GM12865 (cell line): ENCODE measurements around the gene CAPZA2.
"Not testable (repeated sequence)": the region's sequence is repeated elsewhere in the genome, so short reads cannot be mapped to it uniquely, and the experiment has no call there.

ENCODE experiments used
- DNase-seq: peaks from one replicate; pipeline ENCODE4 v3.0.0; 2010; ENCODE audit warnings: low read depth
- H3K4me3 ChIP-seq: 2 replicates; pipeline ENCODE4 v1.5.1; 2011; ENCODE audit warnings: mild to moderate bottlenecking, low read depth, low read length, control low read depth
- TF ChIP-seq, protein P1 (sequence below): IDR thresholded peaks from 2 replicates; pipeline ENCODE4 v1.5.1; 2011; ENCODE audit warnings: low read length, control low read depth, low read depth, inconsistent platforms; ENCODE audit not compliant: insufficient read depth; ENCODE audit errors: missing control alignments

CAPZA2 gene

DNA sequence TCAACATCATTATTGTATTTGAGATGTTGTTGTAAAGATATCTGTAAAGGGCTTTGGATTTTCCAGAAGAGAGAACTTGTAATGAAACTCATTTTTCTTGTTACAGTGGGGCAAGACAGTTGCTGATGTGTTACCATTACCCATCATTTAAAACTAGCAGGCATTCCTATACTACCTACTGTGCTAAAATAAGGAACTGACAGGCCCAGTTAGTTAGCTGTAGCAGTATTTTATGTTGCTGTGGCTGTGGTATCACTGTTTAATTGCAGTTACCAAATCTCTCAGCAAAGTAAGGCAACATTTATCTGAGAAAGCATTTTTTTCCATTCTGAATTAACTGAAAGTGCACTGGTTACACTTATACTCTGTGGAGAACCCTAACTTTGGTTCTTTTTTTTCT is 100.8 kb downstream of the CAPZA2 start:
- no peak overlapping the region for H3K4me3 ChIP-seq
- no peak for DNase-seq
- TF ChIP-seq, protein P1, sequence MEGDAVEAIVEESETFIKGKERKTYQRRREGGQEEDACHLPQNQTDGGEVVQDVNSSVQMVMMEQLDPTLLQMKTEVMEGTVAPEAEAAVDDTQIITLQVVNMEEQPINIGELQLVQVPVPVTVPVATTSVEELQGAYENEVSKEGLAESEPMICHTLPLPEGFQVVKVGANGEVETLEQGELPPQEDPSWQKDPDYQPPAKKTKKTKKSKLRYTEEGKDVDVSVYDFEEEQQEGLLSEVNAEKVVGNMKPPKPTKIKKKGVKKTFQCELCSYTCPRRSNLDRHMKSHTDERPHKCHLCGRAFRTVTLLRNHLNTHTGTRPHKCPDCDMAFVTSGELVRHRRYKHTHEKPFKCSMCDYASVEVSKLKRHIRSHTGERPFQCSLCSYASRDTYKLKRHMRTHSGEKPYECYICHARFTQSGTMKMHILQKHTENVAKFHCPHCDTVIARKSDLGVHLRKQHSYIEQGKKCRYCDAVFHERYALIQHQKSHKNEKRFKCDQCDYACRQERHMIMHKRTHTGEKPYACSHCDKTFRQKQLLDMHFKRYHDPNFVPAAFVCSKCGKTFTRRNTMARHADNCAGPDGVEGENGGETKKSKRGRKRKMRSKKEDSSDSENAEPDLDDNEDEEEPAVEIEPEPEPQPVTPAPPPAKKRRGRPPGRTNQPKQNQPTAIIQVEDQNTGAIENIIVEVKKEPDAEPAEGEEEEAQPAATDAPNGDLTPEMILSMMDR = no peak

DNA sequence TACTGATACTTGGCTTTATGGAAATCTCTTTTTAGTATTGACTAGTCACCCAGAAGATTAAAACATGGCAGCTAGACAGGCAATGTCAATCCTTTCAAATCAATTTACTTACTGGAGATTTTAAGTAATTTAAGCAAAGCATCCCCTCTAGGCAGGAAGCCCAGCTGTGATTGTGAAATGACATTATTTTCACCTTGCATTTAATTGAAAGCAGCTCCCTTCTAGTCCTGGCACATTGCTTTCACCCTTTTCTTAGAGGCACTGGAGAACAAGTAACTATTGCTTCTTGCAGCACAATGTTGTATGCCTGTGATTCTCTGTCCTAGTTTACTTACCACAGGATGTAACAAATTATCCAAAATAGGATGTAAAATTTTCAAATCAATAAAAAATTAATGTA is 104.2 kb downstream of the CAPZA2 start:
- no peak for DNase-seq
- TF ChIP-seq, protein P1 = no peak
- H3K4me3 ChIP-seq = no peak overlapping the region

DNA sequence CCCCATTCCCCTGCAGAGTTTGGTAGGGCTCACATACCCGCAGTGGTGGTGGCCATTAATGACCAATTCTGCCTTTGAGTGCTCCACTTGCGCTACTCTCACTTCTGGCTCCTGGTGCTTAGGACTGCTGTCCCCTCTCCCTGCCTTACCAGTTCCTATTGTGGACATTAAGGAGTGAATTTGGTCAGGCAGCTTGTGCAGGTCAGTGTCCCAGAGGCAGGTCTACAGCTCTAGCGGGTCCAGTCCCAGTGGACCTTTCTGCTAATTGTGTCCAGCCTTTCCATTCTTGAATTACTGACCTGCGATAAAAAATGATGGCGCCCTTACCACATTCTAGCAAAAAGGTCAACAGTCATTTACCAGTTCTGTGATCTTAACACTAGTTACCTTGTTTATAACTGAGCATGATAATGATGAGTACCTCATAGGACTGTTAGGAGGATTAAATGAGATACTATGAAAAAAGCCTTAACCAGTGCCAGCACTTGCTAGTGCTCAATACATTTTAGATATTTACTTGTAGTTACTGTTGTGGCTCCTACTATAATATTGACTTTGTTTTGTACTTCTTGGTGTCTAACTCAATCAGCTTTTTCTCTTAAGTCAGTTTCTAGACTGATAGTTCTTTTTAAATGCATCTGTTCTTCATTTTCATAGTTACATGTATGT is 105.0 kb downstream of the CAPZA2 start:
- TF ChIP-seq, protein P1 = no peak
- no peak overlapping the region for H3K4me3 ChIP-seq
- no peak for DNase-seq

DNA sequence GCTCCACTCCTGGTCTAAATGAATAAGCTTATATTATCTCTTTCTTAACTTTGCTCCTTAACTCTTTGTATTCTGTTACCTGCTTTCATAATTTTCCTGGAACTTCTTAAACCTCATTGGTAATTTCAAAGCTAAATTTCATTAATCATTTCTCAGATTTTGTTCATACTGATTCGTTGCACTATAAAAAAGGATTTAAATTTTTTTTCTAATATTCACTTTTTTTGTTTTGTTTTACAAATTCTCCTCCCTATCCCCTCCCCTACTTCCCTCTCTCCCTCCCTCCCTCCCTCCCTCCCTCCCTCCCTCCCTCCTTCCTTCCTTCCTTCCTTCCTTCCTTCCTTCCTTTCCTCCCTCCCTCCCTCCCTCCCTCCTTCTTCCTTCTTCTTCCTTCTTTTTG is 105.6 kb downstream of the CAPZA2 start:
- DNase-seq = no peak
- TF ChIP-seq, protein P1 = no peak
- H3K4me3 ChIP-seq = no peak overlapping the region

DNA sequence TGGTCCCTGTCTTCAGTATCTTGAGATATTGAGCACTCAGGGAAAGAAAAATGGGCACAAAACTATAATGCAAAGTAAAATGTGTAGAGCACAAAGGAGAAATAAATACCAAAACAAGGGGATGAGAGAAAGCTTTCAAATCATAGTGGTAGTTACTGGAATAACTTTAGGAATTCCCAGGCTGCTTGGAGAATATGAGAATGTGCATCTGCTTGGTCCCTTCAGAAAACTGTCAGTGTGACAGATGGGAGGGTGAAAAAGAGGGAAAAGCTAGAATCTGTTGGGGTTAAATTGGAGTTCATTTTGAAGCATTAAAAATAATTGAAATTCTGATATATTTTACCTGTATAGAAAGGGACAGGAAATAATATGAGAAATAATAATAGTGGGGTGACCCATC is 106.2 kb downstream of the CAPZA2 start:
- no peak for DNase-seq
- H3K4me3 ChIP-seq = no peak overlapping the region
- TF ChIP-seq, protein P1 = no peak

DNA sequence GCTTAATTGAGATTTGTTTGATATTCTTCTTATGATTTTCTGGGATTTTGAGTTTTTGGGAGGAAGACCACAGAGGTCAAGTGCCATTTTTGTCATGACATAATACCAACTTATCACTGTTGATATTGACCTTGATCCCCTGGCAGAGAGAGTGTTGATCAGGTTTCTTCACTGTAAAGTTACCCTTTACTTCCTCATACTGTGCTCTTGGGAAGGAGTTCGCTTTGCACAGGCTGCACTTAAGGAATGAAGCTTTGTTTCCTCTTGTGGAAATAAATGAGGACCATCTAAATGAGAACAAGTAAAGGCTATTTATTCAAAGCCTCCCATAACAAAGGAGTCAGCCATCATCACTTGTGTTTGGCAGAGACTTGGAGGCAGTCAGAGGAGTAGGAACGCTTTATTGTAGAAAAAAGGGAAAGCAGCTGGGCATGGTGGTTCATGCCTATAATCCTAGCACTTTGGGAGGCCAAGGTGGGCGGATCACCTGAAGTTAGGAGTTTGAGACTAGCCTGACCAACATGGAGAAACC is 107.0 kb downstream of the CAPZA2 start:
- H3K4me3 ChIP-seq = no peak overlapping the region
- no peak for DNase-seq
- TF ChIP-seq, protein P1 = no peak

DNA sequence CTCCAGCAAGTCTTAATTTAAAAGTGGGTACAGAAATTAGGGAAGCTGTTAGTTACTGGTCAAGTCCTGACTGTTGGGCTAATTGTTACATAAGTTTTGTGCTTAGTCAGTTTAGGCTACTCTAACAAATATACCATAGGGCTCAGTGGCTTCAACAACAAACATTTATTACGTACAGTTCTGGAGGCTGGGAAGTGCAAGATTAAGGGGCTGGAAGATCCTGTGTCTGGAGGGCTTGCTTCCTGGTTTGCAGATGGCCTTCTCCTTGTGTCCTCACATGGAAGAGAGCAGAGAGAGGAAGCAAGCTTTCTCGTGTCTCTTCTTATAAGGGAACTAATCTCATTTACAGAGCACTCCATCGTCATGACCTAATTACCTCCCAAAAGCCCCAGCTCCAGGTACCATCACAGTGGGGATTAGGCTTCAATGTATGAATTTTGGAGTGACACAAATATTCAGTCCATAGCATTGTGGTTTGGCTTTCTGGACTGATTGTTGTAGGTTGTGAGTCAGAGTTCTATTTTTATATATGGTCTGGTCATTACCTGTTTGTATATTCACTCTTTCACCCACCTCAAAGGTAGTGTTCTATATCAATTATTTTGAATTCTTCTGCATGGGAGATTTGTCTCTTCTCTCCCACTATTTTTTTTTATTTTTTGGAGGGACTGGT is 108.0 kb downstream of the CAPZA2 start:
- TF ChIP-seq, protein P1 = no peak
- DNase-seq = peak; percentile 46
- no peak overlapping the region for H3K4me3 ChIP-seq

DNA sequence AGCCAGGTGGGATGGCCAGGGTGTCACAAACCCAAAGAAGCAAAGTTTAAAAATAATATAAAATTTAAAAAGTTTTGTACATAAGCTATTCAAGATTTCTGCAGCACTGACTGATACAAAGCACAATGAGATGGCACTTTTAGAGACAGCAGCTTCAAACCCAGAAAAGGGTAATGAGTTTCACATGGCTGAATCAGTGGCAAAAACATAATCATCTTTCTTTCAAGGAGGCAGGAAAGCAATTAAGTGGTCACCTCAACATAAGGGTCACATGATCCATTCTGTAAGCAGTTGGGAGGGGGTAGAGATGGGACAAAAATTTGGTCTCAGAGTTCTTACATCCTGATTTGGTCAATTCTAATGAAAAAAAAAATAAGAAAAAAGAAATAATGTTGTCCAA is 108.8 kb downstream of the CAPZA2 start:
- not testable (repeated sequence) for H3K4me3 ChIP-seq

More for the DNA sequence above, 108.8 kb downstream of the CAPZA2 start:
- DNase-seq = not testable (repeated sequence)
